GM12878 (cell line): Measurements from ENCODE around the gene SIVA1. TPM values are rescaled to one million over a fixed set of nuclear protein-coding genes. Genes with fewer than 3 reads are reported as not detected.

Source experiments
- BACH1 ChIP-seq: fragments of 450-650 bp; IDR thresholded peaks from 2 replicates; pipeline ENCODE4 v1.6.1; 2017; ENCODE audit warnings: mild to moderate bottlenecking, borderline replicate concordance
- CHD4 ChIP-seq: fragments of 200-600 bp; sonication (generic); IDR thresholded peaks from 2 replicates; pipeline ENCODE4 v1.6.1; 2016; ENCODE audit warnings: mild to moderate bottlenecking
- IKZF2 ChIP-seq, 2 experiments: fragments of 450-650 bp; IDR thresholded peaks; 2 replicates each; pipeline ENCODE4 v1.6.1; 2017; ENCODE audit warnings: mild to moderate bottlenecking in 2 of 2, moderate library complexity in 2 of 2
- JUND ChIP-seq: IDR thresholded peaks from 2 replicates; pipeline ENCODE4 v1.6.1; 2012; ENCODE audit warnings: low read depth, mild to moderate bottlenecking, low read length, improper control_type of control experiment, moderate library complexity
- KAT2A ChIP-seq: conservative IDR thresholded peaks from 2 replicates; pipeline ENCODE4 v1.6.1; 2011; ENCODE audit warnings: low read depth, low read length; ENCODE audit not compliant: control insufficient read depth
- KDM1A ChIP-seq: fragments of 200-600 bp; sonication (generic); IDR thresholded peaks from 2 replicates; pipeline ENCODE4 v1.6.1; 2016; ENCODE audit warnings: borderline replicate concordance
- STAT1 ChIP-seq: fragments of 450-650 bp; conservative IDR thresholded peaks from 2 replicates; pipeline ENCODE4 v1.6.1; 2014; ENCODE audit warnings: antibody characterized with exemption, mild to moderate bottlenecking
- TBL1XR1 ChIP-seq: IDR thresholded peaks from 2 replicates; pipeline ENCODE4 v1.6.1; 2012; ENCODE audit warnings: low read depth, low read length, improper control_type of control experiment
- TCF3 ChIP-seq: IDR thresholded peaks from 2 replicates; pipeline ENCODE4 v1.6.1; 2012; ENCODE audit warnings: low read depth, mild to moderate bottlenecking, low read length, borderline replicate concordance; ENCODE audit not compliant: insufficient read depth
- polyA plus RNA-seq, 11 experiments: library from polyadenylated mRNA; depleted of rRNA in 4 of 11; unstranded in 6 of 11; stranded (reverse) in 5 of 11; fragments of >200 nt; fragmentation: Nextera tagmentation in 4 of 11; fragmentation: Illumina TruSeq in 1 of 11; extraction: Ambion mirVana in 4 of 11; extraction: Trizol in 1 of 11; gene quantifications; 1 replicate in 1 of 11; 2 replicates in 10 of 11; pipeline versions ENCODE4 v1.2.1 to v1.2.3, GENCODE V29; 2011 to 2016; ENCODE audit warnings: inconsistent platforms in 2 of 11, missing spikeins in 2 of 11, low read depth in 1 of 11
- total RNA-seq, 4 experiments: library from RNA; depleted of rRNA in 3 of 4; stranded (reverse); fragments of >200 nt in 3 of 4; fragmentation: Illumina TruSeq in 1 of 4; extraction: Trizol in 1 of 4; gene quantifications; 2 replicates each; pipeline versions ENCODE4 v1.2.1 to v1.2.3, GENCODE V29; 2013 to 2021
- TF ChIP-seq, protein P1 (sequence below): IDR thresholded peaks from 2 replicates; pipeline ENCODE4 v1.6.1; 2011; ENCODE audit warnings: low read depth, low read length, improper control_type of control experiment, borderline replicate concordance
- TF ChIP-seq, protein P2 (sequence below): IDR thresholded peaks from 2 replicates; pipeline ENCODE4 v1.6.1; 2012; ENCODE audit warnings: improper control_type of control experiment, low read depth, low read length; ENCODE audit not compliant: insufficient replicate concordance

SIVA1 gene
- total and polyA plus RNA-seq, 10 of the 15 experiments (the other 5 are each of a cell fraction or from before 2014, with no cell fraction given) = 4.6 to 282 (median 106) TPM

DNA sequence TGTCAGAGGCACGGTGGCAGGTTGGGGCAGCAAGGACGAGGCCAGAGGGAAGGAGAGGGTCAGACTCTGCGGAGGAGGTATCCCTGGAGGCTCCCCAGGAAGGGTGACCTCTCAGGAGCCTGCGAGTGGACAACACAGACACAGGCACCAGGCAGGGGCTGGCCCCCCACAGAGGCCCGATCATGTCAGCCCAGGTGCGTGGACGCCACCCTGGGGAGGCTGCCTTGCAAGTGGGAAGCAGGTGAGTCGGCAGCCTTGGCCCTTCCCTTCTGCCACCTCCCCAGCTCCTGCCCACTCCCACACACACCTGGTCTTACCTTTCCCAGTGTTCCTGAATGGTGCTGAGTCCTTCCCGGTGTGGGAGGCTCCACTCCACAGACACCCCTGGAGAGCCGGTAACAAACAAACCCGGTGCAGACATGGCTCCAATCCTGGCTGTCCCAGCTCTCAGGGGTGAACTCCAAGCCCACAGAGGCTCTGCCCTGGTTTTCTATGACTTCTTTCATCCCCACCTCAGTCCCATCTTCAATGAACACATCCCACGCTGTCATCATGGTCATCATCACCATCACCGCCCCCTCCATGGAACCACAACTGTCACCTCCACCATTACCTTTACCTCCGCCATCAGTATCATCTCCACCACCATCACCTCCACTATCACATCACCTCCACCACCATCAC lies 53.1 kb downstream of the SIVA1 start (continued):
- TF ChIP-seq, protein P1, sequence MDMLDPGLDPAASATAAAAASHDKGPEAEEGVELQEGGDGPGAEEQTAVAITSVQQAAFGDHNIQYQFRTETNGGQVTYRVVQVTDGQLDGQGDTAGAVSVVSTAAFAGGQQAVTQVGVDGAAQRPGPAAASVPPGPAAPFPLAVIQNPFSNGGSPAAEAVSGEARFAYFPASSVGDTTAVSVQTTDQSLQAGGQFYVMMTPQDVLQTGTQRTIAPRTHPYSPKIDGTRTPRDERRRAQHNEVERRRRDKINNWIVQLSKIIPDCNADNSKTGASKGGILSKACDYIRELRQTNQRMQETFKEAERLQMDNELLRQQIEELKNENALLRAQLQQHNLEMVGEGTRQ = no peak
- TF ChIP-seq KAT2A (no peak), JUND (no peak), TCF3 (no peak), STAT1 (no peak), CHD4 (no peak), KDM1A (no peak), IKZF2 (IDR thresholded peaks at IDR 0.05) (no peak), TBL1XR1 (no peak), BACH1 (no peak)
- TF ChIP-seq, protein P2, sequence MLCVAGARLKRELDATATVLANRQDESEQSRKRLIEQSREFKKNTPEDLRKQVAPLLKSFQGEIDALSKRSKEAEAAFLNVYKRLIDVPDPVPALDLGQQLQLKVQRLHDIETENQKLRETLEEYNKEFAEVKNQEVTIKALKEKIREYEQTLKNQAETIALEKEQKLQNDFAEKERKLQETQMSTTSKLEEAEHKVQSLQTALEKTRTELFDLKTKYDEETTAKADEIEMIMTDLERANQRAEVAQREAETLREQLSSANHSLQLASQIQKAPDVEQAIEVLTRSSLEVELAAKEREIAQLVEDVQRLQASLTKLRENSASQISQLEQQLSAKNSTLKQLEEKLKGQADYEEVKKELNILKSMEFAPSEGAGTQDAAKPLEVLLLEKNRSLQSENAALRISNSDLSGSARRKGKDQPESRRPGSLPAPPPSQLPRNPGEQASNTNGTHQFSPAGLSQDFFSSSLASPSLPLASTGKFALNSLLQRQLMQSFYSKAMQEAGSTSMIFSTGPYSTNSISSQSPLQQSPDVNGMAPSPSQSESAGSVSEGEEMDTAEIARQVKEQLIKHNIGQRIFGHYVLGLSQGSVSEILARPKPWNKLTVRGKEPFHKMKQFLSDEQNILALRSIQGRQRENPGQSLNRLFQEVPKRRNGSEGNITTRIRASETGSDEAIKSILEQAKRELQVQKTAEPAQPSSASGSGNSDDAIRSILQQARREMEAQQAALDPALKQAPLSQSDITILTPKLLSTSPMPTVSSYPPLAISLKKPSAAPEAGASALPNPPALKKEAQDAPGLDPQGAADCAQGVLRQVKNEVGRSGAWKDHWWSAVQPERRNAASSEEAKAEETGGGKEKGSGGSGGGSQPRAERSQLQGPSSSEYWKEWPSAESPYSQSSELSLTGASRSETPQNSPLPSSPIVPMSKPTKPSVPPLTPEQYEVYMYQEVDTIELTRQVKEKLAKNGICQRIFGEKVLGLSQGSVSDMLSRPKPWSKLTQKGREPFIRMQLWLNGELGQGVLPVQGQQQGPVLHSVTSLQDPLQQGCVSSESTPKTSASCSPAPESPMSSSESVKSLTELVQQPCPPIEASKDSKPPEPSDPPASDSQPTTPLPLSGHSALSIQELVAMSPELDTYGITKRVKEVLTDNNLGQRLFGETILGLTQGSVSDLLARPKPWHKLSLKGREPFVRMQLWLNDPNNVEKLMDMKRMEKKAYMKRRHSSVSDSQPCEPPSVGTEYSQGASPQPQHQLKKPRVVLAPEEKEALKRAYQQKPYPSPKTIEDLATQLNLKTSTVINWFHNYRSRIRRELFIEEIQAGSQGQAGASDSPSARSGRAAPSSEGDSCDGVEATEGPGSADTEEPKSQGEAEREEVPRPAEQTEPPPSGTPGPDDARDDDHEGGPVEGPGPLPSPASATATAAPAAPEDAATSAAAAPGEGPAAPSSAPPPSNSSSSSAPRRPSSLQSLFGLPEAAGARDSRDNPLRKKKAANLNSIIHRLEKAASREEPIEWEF = no peak
